HG02943 (cell line): ENCODE results near the gene CUL4A.
"Not testable (repeated sequence)": the region's sequence is repeated elsewhere in the genome, so short reads cannot be mapped to it uniquely, and the experiment has no call there.

ENCODE experiments used
- ATAC-seq: cut with Tn5 transposase; IDR thresholded peaks from one replicate; pipeline ENCODE4 v1.9.1; 2021; ENCODE audit warnings: mild to moderate bottlenecking, low read depth, moderate library complexity; ENCODE audit not compliant: unreplicated experiment

Gene CUL4A

GRCh38 chr13:113283904-113284303 lies 74.5 kb downstream of the CUL4A start:
- ATAC-seq: no peak

- ATAC-seq: no peak
These were observed 79.5 kb downstream of the CUL4A start for GRCh38 chr13:113288880-113289279.

- no peak for ATAC-seq
These were observed 81.7 kb downstream of the CUL4A start for GRCh38 chr13:113291129-113291528.

- ATAC-seq: no peak
These were observed 82.8 kb downstream of the CUL4A start for GRCh38 chr13:113292021-113292862.

- ATAC-seq: no peak
These were observed 84.3 kb downstream of the CUL4A start for GRCh38 chr13:113293686-113294085.

- ATAC-seq: no peak
These were observed 86.4 kb downstream of the CUL4A start for GRCh38 chr13:113295776-113296175.

- ATAC-seq: peak; percentile 71
These were observed 87.5 kb downstream of the CUL4A start, which contains the start of gene LAMP1 for GRCh38 chr13:113296823-113297369. Gene LAMP1 (plus strand): TSS chr13:113297239. CDS start chr13:113297435, 196 bp downstream.

GRCh38 chr13:113297370-113298042 lies 88.1 kb downstream of the CUL4A start:
- peak; percentile 34 for ATAC-seq

GRCh38 chr13:113298043-113298945 lies 88.9 kb downstream of the CUL4A start:
- no peak for ATAC-seq

GRCh38 chr13:113299951-113300350 lies 90.5 kb downstream of the CUL4A start:
- ATAC-seq: no peak

- ATAC-seq: no peak
These were observed 93.6 kb downstream of the CUL4A start for GRCh38 chr13:113302986-113303385.

- ATAC-seq: no peak
These were observed 94.7 kb downstream of the CUL4A start for GRCh38 chr13:113304121-113304520.

GRCh38 chr13:113305208-113305607 lies 95.8 kb downstream of the CUL4A start:
- ATAC-seq: no peak

- ATAC-seq: no peak
These were observed 98.1 kb downstream of the CUL4A start for GRCh38 chr13:113307491-113307890.

GRCh38 chr13:113309473-113309872 lies 100.1 kb downstream of the CUL4A start:
- ATAC-seq: no peak

- not testable (repeated sequence) for ATAC-seq
These were observed 104.7 kb downstream of the CUL4A start for GRCh38 chr13:113314112-113314511.

- not testable (repeated sequence) for ATAC-seq
These were observed 105.6 kb downstream of the CUL4A start for GRCh38 chr13:113314895-113315470.

GRCh38 chr13:113315992-113316391 lies 106.6 kb downstream of the CUL4A start:
- no peak for ATAC-seq
